Naive thymus-derived CD8-positive, alpha-beta T cell (primary cell): Measurements from ENCODE around the gene FAM98C. TPM values are rescaled to one million over a fixed set of nuclear protein-coding genes. Genes with fewer than 3 reads are reported as not detected.
A peak's percentile ranks its signal among the peaks of the same experiment; 100 is the strongest.

Experiments used
- ATAC-seq, 2 donors: fragments of 150-1000 bp; cut with Tn5 transposase in 1 of 2; sonication (Bioruptor Pico), chemical (Tn5 transposase) in 1 of 2; 1 replicate in 1 of 2; 2 replicates in 1 of 2; pipeline ENCODE4 v1.10.0; 2021; ENCODE audit warnings: mild to moderate bottlenecking in 2 of 2, moderate library complexity in 2 of 2
- POLR2A ChIA-PET: fragments of 350-600 bp; sonication (Branson Sonifier 250); formaldehyde crosslinking; loops from one replicate; lab custom pipeline; 2021; ENCODE audit warnings: antibody characterized with exemption; lab: Charles Lee
- DNase-seq, 10 donors: peaks; one replicate each; pipeline versions ENCODE4 v3.0.0 to v3.0.0-alpha.2; 2020 to 2022
- H3K27ac Mint-ChIP-seq, 10 donors: one replicate each; pipeline ENCODE4 v1.8.0; 2020 to 2022; ENCODE audit warnings: mild to moderate bottlenecking in 10 of 10, mixed read lengths in 10 of 10, moderate library complexity in 4 of 10, inconsistent platforms in 1 of 10
- H3K27me3 Mint-ChIP-seq, 5 donors: one replicate each; pipeline ENCODE4 v1.8.0; 2021 to 2022; ENCODE audit warnings: mixed read lengths in 5 of 5
- H3K36me3 Mint-ChIP-seq, 3 donors: one replicate each; pipeline ENCODE4 v1.8.0; 2020 to 2022; ENCODE audit warnings: mixed read lengths in 3 of 3, mild to moderate bottlenecking in 2 of 3, inconsistent platforms in 1 of 3
- H3K4me1 Mint-ChIP-seq, 4 donors: one replicate each; pipeline ENCODE4 v1.8.0; 2021 to 2022; ENCODE audit warnings: mixed read lengths in 4 of 4
- H3K4me3 Mint-ChIP-seq, 10 donors: one replicate each; pipeline ENCODE4 v1.8.0; 2020 to 2022; ENCODE audit warnings: mild to moderate bottlenecking in 10 of 10, mixed read lengths in 10 of 10, moderate library complexity in 6 of 10, inconsistent platforms in 1 of 10
- H3K9me3 Mint-ChIP-seq, 9 donors: one replicate each; pipeline ENCODE4 v1.8.0; 2020 to 2022; ENCODE audit warnings: mixed read lengths in 9 of 9, mild to moderate bottlenecking in 3 of 9, inconsistent platforms in 1 of 9, moderate library complexity in 1 of 9
- polyA plus RNA-seq, 3 donors: library from polyadenylated mRNA; unstranded; fragments of 300-500 nt; fragmentation: Illumina TruSeq; gene quantifications; one replicate each; pipeline ENCODE4 v1.2.3, GENCODE V29; 2021
- total RNA-seq, 8 experiments: library from RNA in 2 of 8; stranded (reverse) in 2 of 8; gene quantifications; one replicate each; pipeline ENCODE4 v1.2.3 and lab custom pipeline; 2021 to 2026

FAM98C gene
- total and polyA plus RNA-seq, 5 experiments from 2014 or later: 12.6 to 45.0 (median 15.5) TPM

GRCh38 chr19:38451036-38451435, 48.1 kb downstream of the FAM98C start:
- POLR2A ChIA-PET: no interaction called here
- Mint-ChIP-seq H3K4me3 (peak overlapping the region in 1 of 10 donors; percentile 2), H3K27me3 (peaks cover 0 to 16% (median 3%) of the 10 kb centered on the region in 5 donors), H3K4me1 (no peaks in the 10 kb centered on the region), H3K27ac (no peak overlapping the region), H3K9me3 (peaks cover 0 to 3% (median 0%) of the 10 kb centered on the region in 9 donors), H3K36me3 (peaks cover 0 to 5% (median 0%) of the 10 kb centered on the region in 3 donors)
- DNase-seq (no peak), ATAC-seq (no peak)

GRCh38 chr19:38451629-38452028, 48.7 kb downstream of the FAM98C start:
- Mint-ChIP-seq H3K4me1 (no peaks in the 10 kb centered on the region), H3K36me3 (peaks cover 0 to 5% (median 0%) of the 10 kb centered on the region in 3 donors), H3K27ac (peak overlapping the region in 1 of 10 donors; percentile 1), H3K27me3 (peaks cover 0 to 11% (median 3%) of the 10 kb centered on the region in 5 donors), H3K9me3 (peaks cover 0 to 3% (median 0%) of the 10 kb centered on the region in 9 donors), H3K4me3 (no peak overlapping the region)
- ATAC-seq (no peak), DNase-seq (no peak)
- POLR2A ChIA-PET: no interaction called here

- Mint-ChIP-seq H3K4me1 (no peaks in the 10 kb centered on the region), H3K9me3 (peaks cover 0 to 3% (median 0%) of the 10 kb centered on the region in 9 donors), H3K36me3 (peaks cover 0 to 5% (median 0%) of the 10 kb centered on the region in 3 donors), H3K27ac (peak overlapping the region in 1 of 10 donors; percentile 62), H3K4me3 (no peak overlapping the region), H3K27me3 (peaks cover 0 to 11% (median 3%) of the 10 kb centered on the region in 5 donors)
- ATAC-seq: no peak
- DNase-seq: no peak
- POLR2A ChIA-PET: no interaction called here
These were observed 49.8 kb downstream of the FAM98C start for GRCh38 chr19:38452430-38453366.

- Mint-ChIP-seq H3K4me1 (no peaks in the 10 kb centered on the region), H3K36me3 (peaks cover 0 to 5% (median 0%) of the 10 kb centered on the region in 3 donors), H3K27me3 (peaks cover 0 to 11% (median 3%) of the 10 kb centered on the region in 5 donors), H3K4me3 (no peak overlapping the region), H3K27ac (no peak overlapping the region), H3K9me3 (peaks cover 0 to 3% (median 0%) of the 10 kb centered on the region in 9 donors)
- DNase-seq: no peak
- POLR2A ChIA-PET: no interaction called here
- no peak for ATAC-seq
These were observed 50.7 kb downstream of the FAM98C start for GRCh38 chr19:38453596-38453995.

- Mint-ChIP-seq H3K27ac (no peak overlapping the region), H3K9me3 (peaks cover 0 to 2% (median 0%) of the 10 kb centered on the region in 9 donors), H3K36me3 (no peaks in the 10 kb centered on the region), H3K4me3 (no peak overlapping the region), H3K4me1 (no peaks in the 10 kb centered on the region), H3K27me3 (peaks cover 4 to 11% (median 6%) of the 10 kb centered on the region in 5 donors)
- POLR2A ChIA-PET: no interaction called here
- ATAC-seq (no peak), DNase-seq (peak in 1 of 10 donors; percentile 3)
These were observed 52.1 kb downstream of the FAM98C start for GRCh38 chr19:38455031-38455430.

GRCh38 chr19:38457202-38457601, 54.3 kb downstream of the FAM98C start:
- no peak overlapping the region for H3K27ac Mint-ChIP-seq
- no peak overlapping the region for H3K4me3 Mint-ChIP-seq
- peaks cover 0 to 2% (median 0%) of the 10 kb centered on the region in 9 donors for H3K9me3 Mint-ChIP-seq
- DNase-seq (no peak), ATAC-seq (no peak)
- no peaks in the 10 kb centered on the region for H3K4me1 Mint-ChIP-seq
- POLR2A ChIA-PET: no interaction called here
- H3K36me3 Mint-ChIP-seq: no peaks in the 10 kb centered on the region
- H3K27me3 Mint-ChIP-seq: peaks cover 4 to 19% (median 16%) of the 10 kb centered on the region in 5 donors

- Mint-ChIP-seq H3K27me3 (peaks cover 8 to 20% (median 16%) of the 10 kb centered on the region in 5 donors), H3K4me3 (no peak overlapping the region), H3K4me1 (no peaks in the 10 kb centered on the region), H3K9me3 (peaks cover 0 to 2% (median 0%) of the 10 kb centered on the region in 9 donors), H3K27ac (no peak overlapping the region), H3K36me3 (no peaks in the 10 kb centered on the region)
- POLR2A ChIA-PET: no interaction called here
- DNase-seq (no peak), ATAC-seq (no peak)
These were observed 55.0 kb downstream of the FAM98C start for GRCh38 chr19:38457690-38458405.

Other genes with a start within 250 kb of the FAM98C start
- not detected for gene DPF1, start 178.9 kb upstream of the FAM98C start, total RNA-seq
- not detected for gene DPF1, start 178.9 kb upstream of the FAM98C start, polyA plus RNA-seq
- 1 to 10 TPM in 1 of 2 experiments, under 1 TPM in 1; 0.94 to 1.2 TPM for gene PPP1R14A, start 146.7 kb upstream of the FAM98C start, total RNA-seq
- gene PPP1R14A, start 146.7 kb upstream of the FAM98C start, polyA plus RNA-seq: not detected
- 10 to 100 TPM; 49.6 to 50.5 TPM for gene SPINT2, start 138.5 kb upstream of the FAM98C start, total RNA-seq
- 100 to 1,000 TPM; 139 to 162 (median 158) TPM for gene SPINT2, start 138.5 kb upstream of the FAM98C start, polyA plus RNA-seq
- 1 to 10 TPM in 1 of 2 experiments, not detected in 1; 1.2 TPM for gene C19orf33, start 98.8 kb upstream of the FAM98C start, total RNA-seq
- gene C19orf33, start 98.8 kb upstream of the FAM98C start, polyA plus RNA-seq: 1 to 10 TPM in 1 of 3 donors, not detected in 2; 1.1 TPM
- gene YIF1B, start 87.1 kb upstream of the FAM98C start, total RNA-seq: 10 to 100 TPM; 33.7 to 36.4 TPM
- 10 to 100 TPM; 40.7 to 47.8 (median 44.9) TPM for gene YIF1B, start 87.1 kb upstream of the FAM98C start, polyA plus RNA-seq
- gene KCNK6, start 83.2 kb upstream of the FAM98C start, total RNA-seq: 1 to 10 TPM; 6.6 to 6.8 TPM
- gene KCNK6, start 83.2 kb upstream of the FAM98C start, polyA plus RNA-seq: 1 to 10 TPM; 1.1 to 3.1 (median 1.2) TPM
- gene CATSPERG, start 67.3 kb upstream of the FAM98C start, total RNA-seq: 10 to 100 TPM; 23.5 to 24.5 TPM
- 1 to 10 TPM in 2 of 3 donors, under 1 TPM in 1; 0.76 to 6.6 (median 2.9) TPM for gene CATSPERG, start 67.3 kb upstream of the FAM98C start, polyA plus RNA-seq
- 10 to 100 TPM; 73.8 to 80.7 TPM for gene PSMD8, start 28.5 kb upstream of the FAM98C start, total RNA-seq
- gene PSMD8, start 28.5 kb upstream of the FAM98C start, polyA plus RNA-seq: 100 to 1,000 TPM; 137 to 139 (median 137) TPM
- not detected for gene GGN, start 15.1 kb upstream of the FAM98C start, total RNA-seq
- not detected for gene GGN, start 15.1 kb upstream of the FAM98C start, polyA plus RNA-seq
- 1 to 10 TPM; 1.8 to 2.6 TPM for gene SPRED3, start 14.4 kb upstream of the FAM98C start, total RNA-seq
- under 1 TPM in 2 of 3 donors, not detected in 1; 0.02 to 0.16 TPM for gene SPRED3, start 14.4 kb upstream of the FAM98C start, polyA plus RNA-seq
- gene RASGRP4, start 23.1 kb downstream of the FAM98C start, total RNA-seq: not detected
- gene RASGRP4, start 23.1 kb downstream of the FAM98C start, polyA plus RNA-seq: under 1 TPM in 1 of 3 donors, not detected in 2; 0.07 TPM
- 1 to 10 TPM in 1 of 2 experiments, under 1 TPM in 1; 0.93 to 1.3 TPM for gene RYR1, start 30.6 kb downstream of the FAM98C start, total RNA-seq
- under 1 TPM in 1 of 3 donors, not detected in 2; 0.07 TPM for gene RYR1, start 30.6 kb downstream of the FAM98C start, polyA plus RNA-seq
- gene MAP4K1, start 214.9 kb downstream of the FAM98C start, total RNA-seq: 100 to 1,000 TPM; 221 to 228 TPM
- gene MAP4K1, start 214.9 kb downstream of the FAM98C start, polyA plus RNA-seq: 100 to 1,000 TPM in 2 of 3 donors, 10 to 100 TPM in 1; 85.0 to 113 (median 113) TPM
- gene EIF3K, start 216.1 kb downstream of the FAM98C start, total RNA-seq: 100 to 1,000 TPM; 335 to 346 TPM
- 100 to 1,000 TPM; 400 to 435 (median 432) TPM for gene EIF3K, start 216.1 kb downstream of the FAM98C start, polyA plus RNA-seq
- gene ACTN4, start 244.6 kb downstream of the FAM98C start, total RNA-seq: 10 to 100 TPM; 52.9 to 57.6 TPM
- 1 to 10 TPM; 3.2 to 8.5 (median 4.8) TPM for gene ACTN4, start 244.6 kb downstream of the FAM98C start, polyA plus RNA-seq